CD4-positive, alpha-beta T cell treated with Interleukin-17A for 4 hours (primary cell): ENCODE data around the gene NELL1.

Experiments used
- DNase-seq: peaks from one replicate; pipeline ENCODE4 v3.0.0-alpha.2; 2020; ENCODE audit warnings: mixed read lengths

The NELL1 gene

GRCh38 chr11:20991471-20991870 is 322.1 kb downstream of the NELL1 start:
- DNase-seq = no peak

- DNase-seq = no peak
Observed at GRCh38 chr11:21007297-21007696, 337.9 kb downstream of the NELL1 start.

GRCh38 chr11:21018248-21018647 is 348.9 kb downstream of the NELL1 start:
- no peak for DNase-seq

GRCh38 chr11:21026685-21027084 is 357.3 kb downstream of the NELL1 start:
- DNase-seq = no peak

- no peak for DNase-seq
Observed at GRCh38 chr11:21037850-21038249, 368.5 kb downstream of the NELL1 start.

GRCh38 chr11:21038801-21039200 is 369.4 kb downstream of the NELL1 start:
- no peak for DNase-seq

- DNase-seq = no peak
Observed at GRCh38 chr11:21040630-21041029, 371.2 kb downstream of the NELL1 start.

GRCh38 chr11:21048626-21049025 is 379.2 kb downstream of the NELL1 start:
- no peak for DNase-seq

GRCh38 chr11:21053466-21053865 is 384.1 kb downstream of the NELL1 start:
- DNase-seq = no peak

- no peak for DNase-seq
Observed at GRCh38 chr11:21056644-21057043, 387.3 kb downstream of the NELL1 start.

- DNase-seq = no peak
Observed at GRCh38 chr11:21059879-21060278, 390.5 kb downstream of the NELL1 start.

- no peak for DNase-seq
Observed at GRCh38 chr11:21066030-21066429, 396.6 kb downstream of the NELL1 start.

- DNase-seq = no peak
Observed at GRCh38 chr11:21068886-21069285, 399.5 kb downstream of the NELL1 start.

GRCh38 chr11:21069909-21070308 is 400.5 kb downstream of the NELL1 start:
- DNase-seq = no peak

- no peak for DNase-seq
Observed at GRCh38 chr11:21072558-21072957, 403.2 kb downstream of the NELL1 start.

- DNase-seq = no peak
Observed at GRCh38 chr11:21082853-21083252, 413.5 kb downstream of the NELL1 start.

- no peak for DNase-seq
Observed at GRCh38 chr11:21088930-21089329, 419.5 kb downstream of the NELL1 start.

- DNase-seq = no peak
Observed at GRCh38 chr11:21104641-21105040, 435.3 kb downstream of the NELL1 start.

- DNase-seq = no peak
Observed at GRCh38 chr11:21105196-21105917, 436.0 kb downstream of the NELL1 start.

GRCh38 chr11:21109341-21109740 is 440.0 kb downstream of the NELL1 start:
- no peak for DNase-seq

GRCh38 chr11:21110415-21110814 is 441.0 kb downstream of the NELL1 start:
- no peak for DNase-seq

- DNase-seq = no peak
Observed at GRCh38 chr11:21113876-21114275, 444.5 kb downstream of the NELL1 start.

GRCh38 chr11:21116009-21116408 is 446.6 kb downstream of the NELL1 start:
- no peak for DNase-seq

- DNase-seq = no peak
Observed at GRCh38 chr11:21119411-21119810, 450.0 kb downstream of the NELL1 start.

GRCh38 chr11:21121991-21122390 is 452.6 kb downstream of the NELL1 start:
- DNase-seq = no peak
